Left ventricle myocardium inferior (tissue), 1 donor: ENCODE data around the gene ERICH4. TPM values are rescaled to one million over a fixed set of nuclear protein-coding genes. Genes with fewer than 3 reads are reported as not detected.
"Not testable (repeated sequence)": the region's sequence is repeated elsewhere in the genome, so short reads cannot be mapped to it uniquely, and the experiment has no call there.

Experiments used
- DNase-seq: peaks from one replicate; pipeline ENCODE4 v3.0.0-alpha.2; 2020
- H3K27ac ChIP-seq: fragments of 200-600 bp; replicated peaks from 2 replicates; pipeline ENCODE4 v1.8.0; 2021
- H3K27me3 ChIP-seq: fragments of 200-600 bp; 2 replicates; pipeline ENCODE4 v1.8.0; 2021; ENCODE audit warnings: low read depth
- H3K36me3 ChIP-seq: fragments of 200-600 bp; 2 replicates; pipeline ENCODE4 v1.8.0; 2021
- H3K4me1 ChIP-seq: fragments of 200-600 bp; 2 replicates; pipeline ENCODE4 v1.8.0; 2021
- H3K4me3 ChIP-seq: fragments of 200-600 bp; 2 replicates; pipeline ENCODE4 v1.8.0; 2021; ENCODE audit warnings: mild to moderate bottlenecking, moderate library complexity
- H3K9me3 ChIP-seq: fragments of 200-600 bp; replicated peaks from 2 replicates; pipeline ENCODE4 v1.8.0; 2021
- CTCF ChIP-seq: fragments of 200-600 bp; IDR thresholded peaks from 2 replicates; pipeline ENCODE4 v1.8.0; 2021; ENCODE audit warnings: antibody characterized with exemption, mild to moderate bottlenecking, borderline replicate concordance
- intact Hi-C: fragments of 100-400 bp; cut with micrococcal nuclease; formaldehyde crosslinking; loops from one replicate; pipeline ENCODE4 v1.11.0; 2022
- total RNA-seq: library from RNA; stranded (reverse); fragmentation: NEBNext Ultra II Directional; extraction: Animal tissue kit (Norgen Biotek cat#: 25700); gene quantifications from one replicate; pipeline ENCODE4 v1.2.1, GENCODE V29; 2021
- donor health status: DM: no; HTN: yes; CAD: no; lungs with severe emphysema.

The ERICH4 gene
- total RNA-seq, 1 donor from 2014 or later: not detected

- peak overlapping the region; percentile 85 for H3K27ac ChIP-seq
- peak overlapping the region; percentile 48 for H3K4me3 ChIP-seq
Measured at GRCh38 chr19:41478171-41478570, 35.2 kb downstream of the ERICH4 start.

GRCh38 chr19:41478875-41479756 lies 36.2 kb downstream of the ERICH4 start:
- peak overlapping the region; percentile 48 for H3K4me3 ChIP-seq
- peaks cover 61% of the 10 kb centered on the region for H3K4me1 ChIP-seq
- H3K9me3 ChIP-seq: peaks cover 6% of the 10 kb centered on the region
- H3K27me3 ChIP-seq: peaks cover 57% of the 10 kb centered on the region
- intact Hi-C loops: no loop called here
- no peak for DNase-seq
- H3K27ac ChIP-seq: peak overlapping the region; percentile 85
- H3K36me3 ChIP-seq: no peaks in the 10 kb centered on the region
- no peak for TF ChIP-seq CTCF

More at GRCh38 chr19:41478171-41478570, 35.2 kb downstream of the ERICH4 start:
- TF ChIP-seq CTCF: no peak
- H3K36me3 ChIP-seq: no peaks in the 10 kb centered on the region
- H3K27me3 ChIP-seq: peaks cover 58% of the 10 kb centered on the region
- intact Hi-C loops: no loop called here
- H3K4me1 ChIP-seq: peaks cover 61% of the 10 kb centered on the region
- DNase-seq: no peak
- peaks cover 6% of the 10 kb centered on the region for H3K9me3 ChIP-seq

GRCh38 chr19:41479757-41480191 lies 36.8 kb downstream of the ERICH4 start:
- H3K9me3 ChIP-seq: peaks cover 6% of the 10 kb centered on the region
- DNase-seq: peak; percentile 35
- peak overlapping the region; percentile 85 for H3K27ac ChIP-seq
- peaks cover 56% of the 10 kb centered on the region for H3K27me3 ChIP-seq
- H3K4me3 ChIP-seq: peak overlapping the region; percentile 48
- intact Hi-C loops: no loop called here
- H3K4me1 ChIP-seq: peaks cover 61% of the 10 kb centered on the region
- H3K36me3 ChIP-seq: no peaks in the 10 kb centered on the region
- no peak for TF ChIP-seq CTCF

- Histone ChIP-seq H3K36me3 (no peaks in the 10 kb centered on the region), H3K4me3 (peak overlapping the region; percentile 48), H3K27me3 (peaks cover 56% of the 10 kb centered on the region), H3K9me3 (peaks cover 6% of the 10 kb centered on the region), H3K4me1 (peaks cover 59% of the 10 kb centered on the region), H3K27ac (peak overlapping the region; percentile 85)
- DNase-seq: no peak
- intact Hi-C loops: no loop called here
- no peak for TF ChIP-seq CTCF
Measured at GRCh38 chr19:41480336-41480735, 37.4 kb downstream of the ERICH4 start.

- Histone ChIP-seq H3K36me3 (peaks cover 8% of the 10 kb centered on the region), H3K4me3 (no peak overlapping the region)
Measured at GRCh38 chr19:41484822-41485221, 41.9 kb downstream of the ERICH4 start.

GRCh38 chr19:41486953-41487352 lies 44.0 kb downstream of the ERICH4 start:
- H3K27ac ChIP-seq, intact Hi-C loops, H3K36me3 ChIP-seq, H3K4me1 ChIP-seq, H3K4me3 ChIP-seq, DNase-seq: not testable (repeated sequence)
- peaks cover 43% of the 10 kb centered on the region for H3K27me3 ChIP-seq
- peaks cover 20% of the 10 kb centered on the region for H3K9me3 ChIP-seq

More at GRCh38 chr19:41484822-41485221, 41.9 kb downstream of the ERICH4 start:
- intact Hi-C loops: no loop called here
- DNase-seq: no peak
- Histone ChIP-seq H3K27me3 (peaks cover 55% of the 10 kb centered on the region), H3K4me1 (peaks cover 28% of the 10 kb centered on the region), H3K27ac (no peak overlapping the region), H3K9me3 (peaks cover 14% of the 10 kb centered on the region)
- TF ChIP-seq CTCF: no peak
